Endothelial cell (in vitro differentiated cells): ENCODE measurements around the gene HAUS1. TPM values are rescaled to one million over a fixed set of nuclear protein-coding genes. Genes with fewer than 3 reads are reported as not detected.
"Not testable (repeated sequence)": the region's sequence is repeated elsewhere in the genome, so short reads cannot be mapped to it uniquely, and the experiment has no call there.

Experiments used
- DNase-seq: peaks from one replicate; pipeline ENCODE4 v3.0.0; 2021; ENCODE audit warnings: low spot score
- H3K27ac Mint-ChIP-seq: one replicate; pipeline ENCODE4 v1.8.0; 2021; ENCODE audit warnings: mixed read lengths, inconsistent platforms; ENCODE audit not compliant: unreplicated experiment
- H3K27me3 Mint-ChIP-seq: one replicate; pipeline ENCODE4 v1.8.0; 2021; ENCODE audit warnings: mild to moderate bottlenecking, moderate library complexity, mixed read lengths, inconsistent platforms; ENCODE audit not compliant: unreplicated experiment
- H3K36me3 Mint-ChIP-seq: one replicate; pipeline ENCODE4 v1.8.0; 2021; ENCODE audit warnings: mild to moderate bottlenecking, low read depth, mixed read lengths, inconsistent platforms; ENCODE audit not compliant: unreplicated experiment
- H3K4me1 Mint-ChIP-seq: one replicate; pipeline ENCODE4 v1.8.0; 2021; ENCODE audit warnings: mild to moderate bottlenecking, mixed read lengths, inconsistent platforms; ENCODE audit not compliant: unreplicated experiment
- H3K4me3 Mint-ChIP-seq: one replicate; pipeline ENCODE4 v1.8.0; 2021; ENCODE audit warnings: mild to moderate bottlenecking, mixed read lengths, inconsistent platforms; ENCODE audit not compliant: unreplicated experiment
- H3K9me3 Mint-ChIP-seq: one replicate; pipeline ENCODE4 v1.8.0; 2021; ENCODE audit warnings: mixed read lengths, inconsistent platforms; ENCODE audit not compliant: unreplicated experiment
- total RNA-seq: library from RNA; stranded (reverse); fragmentation: NEBNext Ultra II Directional; extraction: Animal tissue kit (Norgen Biotek cat#: 25700); gene quantifications from one replicate; pipeline ENCODE4 v1.2.1, GENCODE V29; 2021; ENCODE audit not compliant: unreplicated experiment
- TF ChIP-seq, protein P1 (sequence below): fragments of 200-600 bp; sonication (generic); IDR thresholded peaks from one replicate; pipeline ENCODE4 v1.5.0; 2021; ENCODE audit warnings: antibody characterized with exemption; ENCODE audit not compliant: unreplicated experiment

The HAUS1 gene
- total RNA-seq, 1 donor from 2014 or later: 44.9 TPM

DNA sequence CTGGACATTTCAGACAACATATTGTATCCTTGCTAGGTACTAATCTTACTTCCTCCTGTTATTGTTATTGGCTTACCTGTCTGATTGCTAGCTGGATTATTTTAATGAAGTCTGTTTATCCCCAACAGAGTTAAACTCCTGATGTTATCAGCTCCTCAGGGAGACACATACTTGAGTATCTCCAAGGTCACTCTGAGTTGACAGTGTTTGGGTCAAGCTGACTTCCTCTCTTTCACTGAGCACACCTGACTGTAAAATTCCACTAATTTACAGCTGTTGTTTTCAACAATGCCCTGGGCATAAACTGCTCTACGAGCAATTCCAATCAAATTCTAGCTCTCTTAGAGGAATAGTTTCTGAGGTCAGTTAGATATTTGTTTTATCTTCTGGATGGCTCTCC, 9.6 kb downstream of the HAUS1 start:
- no peaks in the 10 kb centered on the region for H3K27me3 Mint-ChIP-seq
- H3K4me3 Mint-ChIP-seq: no peak overlapping the region
- TF ChIP-seq, protein P1, sequence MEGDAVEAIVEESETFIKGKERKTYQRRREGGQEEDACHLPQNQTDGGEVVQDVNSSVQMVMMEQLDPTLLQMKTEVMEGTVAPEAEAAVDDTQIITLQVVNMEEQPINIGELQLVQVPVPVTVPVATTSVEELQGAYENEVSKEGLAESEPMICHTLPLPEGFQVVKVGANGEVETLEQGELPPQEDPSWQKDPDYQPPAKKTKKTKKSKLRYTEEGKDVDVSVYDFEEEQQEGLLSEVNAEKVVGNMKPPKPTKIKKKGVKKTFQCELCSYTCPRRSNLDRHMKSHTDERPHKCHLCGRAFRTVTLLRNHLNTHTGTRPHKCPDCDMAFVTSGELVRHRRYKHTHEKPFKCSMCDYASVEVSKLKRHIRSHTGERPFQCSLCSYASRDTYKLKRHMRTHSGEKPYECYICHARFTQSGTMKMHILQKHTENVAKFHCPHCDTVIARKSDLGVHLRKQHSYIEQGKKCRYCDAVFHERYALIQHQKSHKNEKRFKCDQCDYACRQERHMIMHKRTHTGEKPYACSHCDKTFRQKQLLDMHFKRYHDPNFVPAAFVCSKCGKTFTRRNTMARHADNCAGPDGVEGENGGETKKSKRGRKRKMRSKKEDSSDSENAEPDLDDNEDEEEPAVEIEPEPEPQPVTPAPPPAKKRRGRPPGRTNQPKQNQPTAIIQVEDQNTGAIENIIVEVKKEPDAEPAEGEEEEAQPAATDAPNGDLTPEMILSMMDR: no peak
- H3K9me3 Mint-ChIP-seq: no peaks in the 10 kb centered on the region
- peaks cover 15% of the 10 kb centered on the region for H3K36me3 Mint-ChIP-seq
- no peak overlapping the region for H3K27ac Mint-ChIP-seq
- DNase-seq: no peak
- peaks cover 10% of the 10 kb centered on the region for H3K4me1 Mint-ChIP-seq

DNA sequence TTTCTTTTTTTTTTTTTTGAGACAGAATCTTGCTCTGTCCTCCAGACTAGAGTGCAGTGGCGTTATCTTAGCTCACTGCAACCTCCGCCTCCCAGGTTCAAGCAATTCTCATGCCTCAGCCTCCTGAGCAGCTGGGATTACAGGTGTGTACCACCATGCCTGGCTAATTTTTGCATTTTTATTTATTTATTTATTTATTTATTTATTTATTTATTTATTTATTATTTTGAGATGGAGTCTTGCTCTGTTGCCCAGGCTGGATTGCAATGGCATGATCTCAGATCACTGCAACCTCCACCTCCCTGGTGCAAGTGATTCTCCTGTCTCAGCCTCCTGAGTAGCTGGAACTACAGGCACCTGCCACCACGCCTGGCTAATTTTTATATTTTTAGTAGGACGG, 22.4 kb downstream of the HAUS1 start:
- H3K27ac Mint-ChIP-seq, H3K9me3 Mint-ChIP-seq, H3K4me1 Mint-ChIP-seq, H3K4me3 Mint-ChIP-seq, H3K27me3 Mint-ChIP-seq, H3K36me3 Mint-ChIP-seq, DNase-seq: not testable (repeated sequence)

DNA sequence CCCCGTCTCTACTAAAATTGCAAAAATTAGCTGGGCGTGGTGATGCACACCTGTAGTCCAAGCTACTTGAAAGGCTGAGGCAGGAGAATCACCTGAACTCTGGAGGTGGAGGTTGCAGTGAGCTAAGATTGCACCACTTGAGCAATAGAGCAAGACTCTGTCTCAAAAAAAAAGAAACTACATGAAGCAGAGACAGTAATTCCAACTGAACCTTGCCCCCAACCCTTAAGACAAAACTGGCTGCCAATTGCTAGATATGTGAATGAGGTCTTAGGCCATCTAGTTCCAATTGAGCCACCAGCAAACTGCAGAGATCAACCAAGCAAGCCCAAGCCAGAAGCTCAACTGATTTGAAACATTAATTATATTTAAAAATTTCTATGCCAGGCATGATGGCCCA, 25.9 kb downstream of the HAUS1 start:
- peaks cover 9% of the 10 kb centered on the region for H3K36me3 Mint-ChIP-seq
- TF ChIP-seq, protein P1: no peak
- H3K4me3 Mint-ChIP-seq: no peak overlapping the region
- peaks cover 9% of the 10 kb centered on the region for H3K4me1 Mint-ChIP-seq
- H3K27me3 Mint-ChIP-seq: no peaks in the 10 kb centered on the region
- H3K9me3 Mint-ChIP-seq: no peaks in the 10 kb centered on the region
- no peak overlapping the region for H3K27ac Mint-ChIP-seq
- DNase-seq: no peak

DNA sequence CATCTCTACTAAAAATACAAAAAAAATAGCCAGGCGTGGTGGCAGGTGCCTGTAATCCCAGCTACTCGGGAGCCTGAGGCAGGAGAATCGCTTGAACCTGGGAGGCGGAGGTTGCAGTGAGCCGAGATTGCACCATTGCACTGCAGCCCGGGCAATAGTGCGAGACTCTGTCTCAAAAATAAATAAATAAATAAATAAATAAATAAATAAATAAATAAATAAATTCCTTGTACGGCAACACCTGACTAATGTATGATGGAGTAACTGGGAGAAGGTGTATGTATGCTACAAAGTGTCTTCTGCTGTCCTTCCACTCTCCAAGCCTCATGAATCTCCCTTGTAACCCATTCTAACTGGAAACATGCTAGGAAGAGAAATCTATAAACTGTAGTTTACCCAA, 26.4 kb downstream of the HAUS1 start:
- not testable (repeated sequence) for H3K9me3 Mint-ChIP-seq, H3K4me1 Mint-ChIP-seq, H3K27me3 Mint-ChIP-seq, DNase-seq, H3K27ac Mint-ChIP-seq, H3K4me3 Mint-ChIP-seq, H3K36me3 Mint-ChIP-seq

DNA sequence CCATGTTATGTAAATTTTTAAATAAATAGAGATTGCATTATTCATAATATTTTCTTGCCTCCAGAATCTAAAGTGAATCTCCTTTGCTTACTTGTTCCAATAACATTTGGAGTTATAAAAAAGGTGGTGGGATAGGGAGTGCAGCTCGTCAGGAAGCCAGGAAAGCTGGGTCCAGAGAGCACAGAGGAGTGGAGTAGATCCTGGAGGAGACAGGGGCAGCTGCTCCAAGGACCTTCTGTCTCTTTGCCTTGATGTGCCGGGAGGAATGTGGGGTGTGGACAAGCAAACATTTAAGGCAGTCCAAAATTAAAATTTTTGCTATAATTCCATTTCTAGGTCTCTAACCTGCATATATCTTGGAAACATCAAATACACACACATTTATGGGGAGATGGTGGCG, 29.3 kb downstream of the HAUS1 start:
- TF ChIP-seq, protein P1: no peak
- DNase-seq: no peak
- Mint-ChIP-seq H3K4me1 (no peaks in the 10 kb centered on the region), H3K27ac (no peak overlapping the region), H3K36me3 (peaks cover 9% of the 10 kb centered on the region), H3K4me3 (no peak overlapping the region), H3K9me3 (no peaks in the 10 kb centered on the region), H3K27me3 (no peaks in the 10 kb centered on the region)

DNA sequence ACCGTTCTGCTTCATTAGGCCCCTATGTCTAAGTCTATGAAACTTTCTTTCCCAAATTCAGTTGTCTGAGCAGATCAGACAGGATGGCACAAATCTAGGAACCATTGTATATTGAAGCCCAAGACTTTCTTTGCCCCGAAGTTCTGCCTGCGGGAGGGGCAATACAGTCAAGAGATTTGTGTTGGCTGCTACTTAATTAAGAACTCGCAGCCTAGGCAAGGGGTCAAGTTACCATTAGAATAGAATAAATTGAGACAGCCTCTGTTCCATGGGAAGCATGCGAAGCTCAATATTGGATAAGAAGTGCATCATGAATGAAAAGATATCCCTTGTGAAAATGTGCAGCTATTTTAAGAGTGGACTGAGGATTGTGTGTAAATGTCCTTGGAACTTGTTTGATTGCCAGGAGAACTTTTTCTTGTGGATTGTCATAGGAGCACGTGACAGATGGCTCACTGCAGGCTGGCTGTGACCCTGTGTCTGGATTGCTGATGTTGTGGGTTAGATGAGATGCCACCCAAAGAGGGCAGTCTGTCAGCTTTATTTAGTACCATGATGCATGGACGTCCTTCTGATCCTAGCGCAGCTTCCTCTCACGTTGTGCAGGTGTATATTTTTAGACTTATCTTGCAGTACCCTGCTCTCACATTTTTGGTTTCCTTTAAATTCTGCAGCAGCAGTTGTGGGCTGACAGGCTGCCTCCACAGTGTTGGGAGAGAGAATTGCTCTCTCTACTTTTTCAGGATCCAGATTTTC, 30.9 kb downstream of the HAUS1 start:
- TF ChIP-seq, protein P1: no peak
- Mint-ChIP-seq H3K27ac (no peak overlapping the region), H3K36me3 (peaks cover 3% of the 10 kb centered on the region), H3K4me3 (no peak overlapping the region), H3K9me3 (no peaks in the 10 kb centered on the region), H3K4me1 (no peaks in the 10 kb centered on the region), H3K27me3 (no peaks in the 10 kb centered on the region)
- no peak for DNase-seq
